NB4 (cell line): ENCODE results near the gene CYTH3.

Experiments
- POLR2A ChIP-seq: IDR thresholded peaks from 2 replicates; pipeline ENCODE4 v1.6.1; 2011; ENCODE audit warnings: mild to moderate bottlenecking; ENCODE audit not compliant: insufficient read length; ENCODE audit errors: extremely low read depth
- TF ChIP-seq, protein P1 (sequence below): IDR thresholded peaks from one replicate; pipeline ENCODE4 v1.5.1; 2012; ENCODE audit warnings: low read depth, low read length
- TF ChIP-seq, protein P2 (sequence below): IDR thresholded peaks from 2 replicates; pipeline ENCODE4 v1.6.1; 2011; ENCODE audit warnings: low read depth, low read length

DNA sequence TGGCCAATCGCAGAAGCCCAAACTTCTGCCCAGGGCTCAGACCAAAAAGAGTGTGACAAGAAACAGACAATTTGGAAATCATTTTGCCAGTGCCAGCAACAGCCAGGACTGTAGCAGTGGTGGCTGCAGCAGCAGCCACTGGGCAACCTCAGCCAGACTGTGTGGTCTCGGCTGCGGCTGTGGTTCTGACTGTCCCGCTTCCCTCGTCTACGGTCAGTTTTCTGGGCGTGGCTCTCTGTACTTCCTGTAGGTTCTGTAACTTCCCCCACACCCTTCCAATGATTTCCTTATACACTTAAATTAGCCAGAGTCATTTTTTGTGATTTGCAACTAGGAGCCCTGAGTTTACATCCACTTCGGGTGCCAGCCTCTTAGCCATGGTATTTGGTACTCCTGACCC is 39.9 kb downstream of the CYTH3 start:
- no peak for TF ChIP-seq POLR2A
- TF ChIP-seq, protein P1, sequence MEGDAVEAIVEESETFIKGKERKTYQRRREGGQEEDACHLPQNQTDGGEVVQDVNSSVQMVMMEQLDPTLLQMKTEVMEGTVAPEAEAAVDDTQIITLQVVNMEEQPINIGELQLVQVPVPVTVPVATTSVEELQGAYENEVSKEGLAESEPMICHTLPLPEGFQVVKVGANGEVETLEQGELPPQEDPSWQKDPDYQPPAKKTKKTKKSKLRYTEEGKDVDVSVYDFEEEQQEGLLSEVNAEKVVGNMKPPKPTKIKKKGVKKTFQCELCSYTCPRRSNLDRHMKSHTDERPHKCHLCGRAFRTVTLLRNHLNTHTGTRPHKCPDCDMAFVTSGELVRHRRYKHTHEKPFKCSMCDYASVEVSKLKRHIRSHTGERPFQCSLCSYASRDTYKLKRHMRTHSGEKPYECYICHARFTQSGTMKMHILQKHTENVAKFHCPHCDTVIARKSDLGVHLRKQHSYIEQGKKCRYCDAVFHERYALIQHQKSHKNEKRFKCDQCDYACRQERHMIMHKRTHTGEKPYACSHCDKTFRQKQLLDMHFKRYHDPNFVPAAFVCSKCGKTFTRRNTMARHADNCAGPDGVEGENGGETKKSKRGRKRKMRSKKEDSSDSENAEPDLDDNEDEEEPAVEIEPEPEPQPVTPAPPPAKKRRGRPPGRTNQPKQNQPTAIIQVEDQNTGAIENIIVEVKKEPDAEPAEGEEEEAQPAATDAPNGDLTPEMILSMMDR: no peak
- TF ChIP-seq, protein P2, sequence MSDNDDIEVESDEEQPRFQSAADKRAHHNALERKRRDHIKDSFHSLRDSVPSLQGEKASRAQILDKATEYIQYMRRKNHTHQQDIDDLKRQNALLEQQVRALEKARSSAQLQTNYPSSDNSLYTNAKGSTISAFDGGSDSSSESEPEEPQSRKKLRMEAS: no peak
